GM12878 (cell line): ENCODE results near the gene DNASE1L3.

Source experiments
- CTCF ChIP-seq, 3 experiments: IDR thresholded peaks in 2 of 3; conservative IDR thresholded peaks in 1 of 3; 2 replicates each; pipeline ENCODE4 v1.5.1; 2011; ENCODE audit warnings: low read depth in 3 of 3, low read length in 3 of 3, mild to moderate bottlenecking in 3 of 3, control low read depth in 2 of 3, moderate library complexity in 2 of 3, inconsistent platforms in 1 of 3, mixed read lengths in 1 of 3; ENCODE audit not compliant: control insufficient read depth in 2 of 3, insufficient read depth in 1 of 3; ENCODE audit errors: extremely low read depth in 1 of 3
- IRF3 ChIP-seq: fragments of 450-650 bp; IDR thresholded peaks from 2 replicates; pipeline ENCODE4 v1.6.1; 2014; ENCODE audit warnings: mild to moderate bottlenecking
- RAD21 ChIP-seq: IDR thresholded peaks from 2 replicates; pipeline ENCODE4 v1.6.1; 2011; ENCODE audit warnings: mild to moderate bottlenecking, low read depth, low read length, moderate library complexity; ENCODE audit not compliant: insufficient read depth

GRCh38 chr3:58237941-58238681 is 27.3 kb upstream of the DNASE1L3 start:
- TF ChIP-seq RAD21 (no peak), CTCF (IDR thresholded peaks at IDR 0.05 in 2 of 3, conservative IDR thresholded peaks at IDR 0.05 in 1 of 3; ENCODE audit: control insufficient read depth in 2 of 3, extremely low read depth in 1 of 3, insufficient read depth in 1 of 3, low read depth in 3 of 3, low read length in 3 of 3) (no peak), IRF3 (no peak)
